Measurements from ENCODE around the gene ST8SIA4.
"Not testable (repeated sequence)": the region's sequence is repeated elsewhere in the genome, so short reads cannot be mapped to it uniquely, and the experiment has no call there.

ST8SIA4 gene

DNA sequence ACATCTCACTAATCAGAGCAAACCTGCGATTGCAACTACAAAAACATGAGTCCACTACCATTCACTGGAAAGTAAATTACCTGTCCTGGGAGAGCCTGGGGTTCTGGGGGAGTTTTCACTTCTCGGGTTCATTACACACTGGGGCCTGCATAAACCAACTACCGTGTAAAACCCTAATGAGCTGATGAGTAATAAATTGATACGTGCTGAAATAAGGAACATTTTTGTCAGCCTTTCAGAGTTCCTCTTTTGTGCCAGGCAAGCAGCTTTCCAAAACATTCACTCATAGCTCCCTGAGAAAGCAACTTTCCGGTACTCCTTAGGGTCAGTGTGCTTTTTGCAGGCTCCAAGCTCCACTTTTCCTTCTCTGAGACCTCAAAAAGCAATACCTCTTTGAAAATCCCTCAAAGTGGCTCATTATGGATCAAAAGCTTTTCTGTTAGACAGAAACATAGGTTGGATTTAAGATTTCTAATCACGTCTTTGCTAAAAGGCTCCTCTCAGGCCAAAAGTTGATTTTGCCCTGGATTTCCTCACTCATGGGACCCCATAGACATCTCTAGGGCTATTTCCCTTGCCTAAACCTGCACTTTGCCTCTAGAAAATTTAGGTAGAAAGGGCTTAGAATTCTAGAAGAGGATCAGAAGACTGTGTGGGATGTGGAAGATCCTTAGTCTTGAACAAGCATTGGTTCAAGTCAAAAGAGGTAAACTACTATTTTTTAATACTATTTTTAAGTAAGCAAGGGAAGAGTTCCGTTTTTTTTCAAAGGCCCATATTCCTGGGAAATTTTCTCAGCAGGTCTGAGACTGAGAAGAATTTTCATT, 74.8 kb downstream of the ST8SIA4 start:
- no peak for DNase-seq (ENCODE audit: low read depth in 2 of 2)

DNA sequence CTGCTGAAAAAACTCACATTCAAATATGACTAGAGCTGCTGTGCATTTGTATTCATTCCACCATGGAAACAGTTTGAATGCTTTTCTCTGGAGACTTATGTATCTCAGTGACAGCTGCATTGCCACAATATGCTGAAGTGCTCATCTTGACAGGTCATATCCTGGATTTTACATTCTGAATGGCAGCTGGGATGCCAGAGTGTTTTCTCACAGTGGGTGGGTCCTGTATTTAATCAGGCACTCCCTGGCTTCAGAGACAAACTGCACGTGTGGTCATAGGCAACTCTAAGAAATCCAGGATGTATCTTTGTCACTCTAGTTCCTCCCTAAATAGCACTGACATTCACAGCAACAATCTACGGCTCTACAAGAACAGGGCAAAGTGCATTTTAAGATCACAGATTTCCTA, 75.6 kb downstream of the ST8SIA4 start:
- no peak for DNase-seq (ENCODE audit: low read depth in 2 of 2)

DNA sequence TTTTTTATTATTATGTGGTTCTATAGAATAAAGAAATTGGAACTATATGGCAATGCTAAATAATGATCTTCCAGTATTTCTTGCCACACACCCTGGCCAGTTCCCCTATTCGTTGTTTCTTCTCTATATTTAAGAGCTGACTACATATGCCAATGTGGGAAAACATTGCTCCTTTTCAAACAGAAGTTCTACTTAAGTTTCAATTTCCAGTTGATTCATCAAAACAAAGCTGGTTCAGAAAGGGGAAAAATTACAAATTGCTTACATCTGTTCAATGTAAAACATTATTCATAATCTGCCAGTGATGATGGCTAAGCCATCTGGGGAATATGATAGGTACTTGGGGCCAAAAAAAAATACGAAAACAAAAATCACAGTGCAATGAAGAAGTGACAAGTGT, 76.9 kb downstream of the ST8SIA4 start:
- no peak for DNase-seq (ENCODE audit: low read depth in 2 of 2)

DNA sequence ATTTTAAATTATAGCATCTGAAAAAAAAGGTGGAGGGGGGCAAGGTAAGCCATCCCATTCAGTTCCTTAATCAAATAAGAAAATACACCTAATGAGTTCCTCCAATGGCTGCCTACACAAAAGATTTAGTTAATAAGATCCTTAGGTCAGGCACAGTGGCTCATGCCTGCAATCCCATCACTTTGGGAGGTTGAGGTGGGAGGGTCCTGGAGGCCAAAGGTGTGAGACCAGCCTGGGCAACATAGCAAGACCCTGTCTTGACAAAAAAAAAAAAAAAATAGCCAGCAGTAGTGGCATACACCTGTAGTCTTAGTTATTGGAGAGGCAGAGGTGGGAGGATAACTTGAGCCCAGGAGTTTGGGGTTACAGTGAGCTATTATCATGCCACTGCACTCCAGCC, 78.4 kb downstream of the ST8SIA4 start:
- DNase-seq (ENCODE audit: low read depth in 2 of 2) = no peak

DNA sequence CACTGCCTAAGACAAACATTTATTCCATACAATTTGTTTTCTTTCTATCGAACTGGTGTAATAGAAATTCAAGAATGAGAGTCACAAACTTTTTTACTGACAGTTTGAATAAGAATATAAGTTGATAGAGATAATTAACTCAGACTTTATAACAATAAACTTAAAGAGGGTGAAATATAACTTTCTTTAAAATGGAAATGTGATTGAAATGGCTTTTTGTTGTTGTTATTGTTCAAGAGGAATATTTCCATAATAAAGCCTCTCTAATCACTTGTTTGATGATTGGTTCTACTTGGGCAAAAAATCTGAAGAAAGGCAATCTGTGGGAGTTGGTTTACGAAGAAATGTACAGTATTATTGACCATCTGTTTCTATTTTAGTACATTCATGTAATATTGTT, 79.3 kb downstream of the ST8SIA4 start:
- no peak for DNase-seq (ENCODE audit: low read depth in 2 of 2)

DNA sequence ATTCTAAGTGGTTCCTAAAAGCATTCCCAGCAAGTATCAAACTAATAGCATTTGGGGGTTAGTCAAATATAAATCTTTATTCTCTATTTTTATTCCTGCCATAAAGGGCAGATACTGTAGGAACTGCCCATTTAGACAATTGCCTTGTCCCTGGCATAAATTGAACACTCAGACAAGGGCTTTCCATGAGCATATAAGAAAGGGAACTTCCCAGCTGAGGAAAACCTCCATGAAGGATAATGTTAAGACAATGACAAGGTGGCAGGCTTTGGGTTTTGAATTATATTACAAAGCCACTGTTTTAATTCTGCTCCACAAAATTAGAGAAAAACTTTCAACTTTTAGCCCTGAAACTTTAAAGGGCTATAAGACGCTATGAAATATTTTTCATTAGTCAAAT, 81.3 kb downstream of the ST8SIA4 start:
- no peak for DNase-seq (ENCODE audit: low read depth in 2 of 2)

DNA sequence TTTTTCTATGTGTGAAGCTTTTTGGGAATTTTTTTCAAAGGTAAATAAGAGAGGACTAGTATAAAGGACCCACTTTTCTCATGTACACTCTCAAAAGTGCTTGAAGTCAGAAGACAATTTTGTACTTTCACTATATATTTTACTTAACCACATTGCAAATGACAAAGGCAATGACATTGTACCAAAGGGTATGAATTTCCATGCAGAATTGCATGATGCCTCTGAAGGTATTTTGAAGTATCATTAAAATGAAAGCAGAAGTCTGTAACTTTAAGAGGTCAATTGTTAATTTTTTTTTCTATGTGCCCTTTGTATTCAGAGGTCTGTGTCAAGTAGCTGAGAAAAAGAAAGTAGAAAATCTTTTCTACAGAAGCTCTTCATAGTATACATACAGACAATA, 84.7 kb downstream of the ST8SIA4 start:
- DNase-seq (ENCODE audit: low read depth in 2 of 2) = no peak

DNA sequence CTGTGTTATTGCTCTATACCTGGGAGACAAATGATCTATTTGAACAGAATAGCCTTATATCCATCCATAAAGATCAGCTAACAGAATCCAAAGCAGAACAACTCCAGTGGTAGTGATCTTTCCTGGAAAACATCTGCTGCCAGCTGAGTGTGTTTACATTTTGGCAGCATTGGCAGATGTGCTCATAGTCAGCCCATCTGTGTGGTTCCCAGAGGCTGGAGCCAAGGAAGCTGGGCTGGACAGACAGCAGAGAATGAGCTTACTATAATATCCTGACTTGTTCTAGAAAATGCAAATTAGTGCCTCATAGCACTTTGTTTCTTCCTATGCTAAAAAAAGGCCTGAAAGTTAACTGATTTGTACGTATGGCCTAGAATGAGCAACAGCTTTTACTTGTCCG, 99.7 kb downstream of the ST8SIA4 start:
- no peak for DNase-seq (ENCODE audit: low read depth in 2 of 2)

DNA sequence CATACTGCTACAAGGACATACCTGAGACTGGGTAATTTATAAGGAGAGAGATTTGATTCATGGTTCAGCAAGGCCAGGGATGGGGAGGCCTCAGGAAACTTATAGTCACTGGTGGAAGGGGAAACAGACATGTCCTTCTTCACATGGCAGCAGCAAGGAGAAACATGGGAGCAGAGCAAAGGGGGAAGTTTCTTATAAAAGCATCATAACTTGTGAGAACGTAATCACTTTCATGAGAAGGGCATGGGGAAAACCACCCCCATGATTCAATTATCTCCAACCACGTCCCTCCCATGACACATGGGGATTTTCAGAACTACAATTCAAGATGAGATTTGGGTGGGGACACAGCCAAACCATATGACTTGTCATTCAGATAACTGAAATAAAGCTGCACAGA, 100.9 kb downstream of the ST8SIA4 start:
- DNase-seq (ENCODE audit: low read depth in 2 of 2) = no peak

DNA sequence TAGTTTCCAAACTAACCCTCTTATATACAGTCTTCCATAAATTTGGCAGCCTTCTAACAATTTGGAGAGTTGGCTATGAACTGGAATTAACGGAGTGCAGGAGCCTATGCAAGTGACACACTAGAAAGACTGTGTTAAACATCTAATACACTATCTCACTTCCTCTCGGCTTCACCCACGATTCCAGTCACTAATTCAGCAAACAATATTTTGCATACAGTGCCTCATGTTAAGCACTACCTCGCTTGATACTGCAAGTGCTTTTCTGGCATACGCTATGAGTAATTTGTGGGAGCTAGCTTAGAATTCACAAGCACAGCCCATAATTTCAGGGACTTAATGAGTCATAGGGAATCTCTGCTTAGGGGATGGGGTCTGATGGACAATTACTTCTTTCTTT, 102.5 kb downstream of the ST8SIA4 start:
- no peak for DNase-seq (ENCODE audit: low read depth in 2 of 2)

DNA sequence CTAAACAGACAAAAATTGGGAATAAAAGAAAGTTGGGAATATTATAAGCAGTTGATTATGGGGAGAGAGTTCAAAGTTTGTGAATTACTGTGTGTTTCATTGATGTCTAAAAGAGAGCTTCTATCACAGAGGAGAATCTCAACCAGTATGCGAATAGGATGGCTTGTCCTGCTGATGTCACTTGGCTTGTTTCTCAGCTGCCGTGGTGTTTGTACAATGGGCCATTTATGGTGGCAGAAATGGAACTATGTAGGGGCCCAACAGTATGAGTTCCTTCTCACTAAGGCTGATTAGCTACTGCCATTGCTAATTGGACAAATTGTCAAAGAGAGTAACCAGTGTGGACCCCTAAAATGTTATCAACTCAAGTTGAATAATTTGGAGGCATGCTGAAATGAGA, 103.9 kb downstream of the ST8SIA4 start:
- no peak for DNase-seq (ENCODE audit: low read depth in 2 of 2)

DNA sequence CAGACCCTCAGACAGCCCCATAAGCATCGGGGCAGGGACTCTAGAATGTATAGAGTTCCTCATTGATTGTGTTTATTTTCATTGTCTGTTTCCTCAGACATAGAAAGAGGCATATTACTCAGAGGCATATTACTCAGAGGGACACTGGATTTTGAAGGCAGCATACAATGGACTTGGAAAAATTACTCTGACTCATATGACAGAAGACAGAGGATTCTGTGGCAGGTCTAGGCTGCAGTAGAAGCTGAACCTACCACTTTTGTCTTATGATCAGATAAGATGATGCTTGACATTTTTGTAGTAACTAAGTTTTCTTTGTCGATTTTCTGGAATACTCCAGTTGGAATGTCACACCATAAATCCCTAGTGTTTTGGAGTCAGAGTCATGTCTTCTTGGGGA, 105.2 kb downstream of the ST8SIA4 start:
- DNase-seq (ENCODE audit: low read depth in 2 of 2) = no peak

DNA sequence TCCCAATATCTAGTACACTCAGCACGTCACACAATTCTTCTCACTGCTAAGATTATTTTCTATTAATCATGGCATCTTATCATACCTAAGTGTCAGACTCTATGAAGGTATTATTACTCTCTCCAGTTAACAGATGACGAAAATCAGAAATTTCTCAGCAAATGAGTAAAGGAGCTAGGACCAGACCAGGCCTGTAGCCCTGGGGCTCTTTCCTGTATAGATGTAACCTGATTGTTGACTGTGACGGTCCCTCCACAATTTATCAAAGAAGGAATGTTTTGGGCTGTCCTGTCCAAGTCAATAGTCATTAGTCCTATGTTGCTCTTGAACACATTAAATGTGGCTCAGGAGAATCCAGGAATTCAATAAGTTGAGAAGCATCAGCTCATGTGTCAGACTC, 106.2 kb downstream of the ST8SIA4 start:
- DNase-seq (ENCODE audit: low read depth in 2 of 2) = no peak

DNA sequence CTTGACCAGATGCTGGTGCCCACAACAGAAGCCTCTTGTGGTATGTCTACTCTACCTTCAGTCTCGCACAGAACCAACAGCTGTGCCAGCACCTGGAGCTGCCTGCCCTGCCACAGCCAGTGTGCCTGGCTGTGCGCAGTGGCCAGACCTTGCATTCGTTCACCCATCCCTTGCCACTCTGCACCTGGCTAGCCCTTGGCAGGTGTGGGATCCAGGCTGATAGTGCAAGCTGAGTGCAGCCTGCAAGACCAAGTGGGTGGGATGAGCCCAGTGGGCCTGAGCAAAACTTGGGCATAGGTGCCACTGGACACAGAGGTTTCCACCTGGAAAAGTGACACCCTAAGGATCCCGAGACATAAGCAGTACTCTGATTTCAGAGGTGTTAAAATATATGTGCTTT, 108.2 kb downstream of the ST8SIA4 start:
- DNase-seq (ENCODE audit: low read depth in 2 of 2) = no peak

DNA sequence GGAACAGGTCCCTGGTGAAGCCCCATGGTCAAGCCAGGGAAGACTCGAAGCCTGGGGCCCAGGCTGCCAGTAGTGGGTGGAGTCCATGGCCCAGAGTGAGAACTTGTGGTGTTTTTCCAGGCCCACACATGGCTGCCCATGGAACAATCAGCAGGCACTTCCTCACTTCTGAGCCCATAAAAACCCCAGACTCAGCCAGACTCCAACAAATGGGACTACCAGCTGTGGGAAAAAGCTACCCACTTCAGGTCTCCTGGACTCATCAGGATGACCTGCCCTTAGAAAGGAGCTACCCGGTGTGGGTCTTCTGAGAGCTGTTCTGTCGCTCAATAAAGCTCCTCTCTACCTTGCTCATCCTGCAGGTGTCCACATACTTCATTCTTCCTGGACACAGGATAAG, 108.9 kb downstream of the ST8SIA4 start:
- DNase-seq (ENCODE audit: low read depth in 2 of 2) = no peak

DNA sequence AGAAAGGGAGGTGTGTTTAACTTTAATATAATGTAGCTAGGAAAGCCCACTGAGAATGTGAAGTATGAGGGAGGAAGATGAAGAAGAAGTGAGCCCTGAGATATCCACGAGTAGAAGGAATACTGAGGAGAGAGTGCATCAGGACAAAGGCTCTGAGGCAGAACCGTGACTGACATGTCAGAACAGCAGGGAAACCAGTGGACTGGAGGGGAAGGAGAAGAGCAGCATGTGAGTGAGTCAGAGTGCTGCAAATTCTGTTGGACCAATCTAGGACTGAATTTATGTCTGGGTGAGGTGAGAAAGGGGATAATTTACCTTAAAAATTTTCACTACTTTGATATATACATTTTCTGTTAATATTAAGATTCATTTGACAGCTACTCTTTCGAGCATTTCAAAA, 110.3 kb downstream of the ST8SIA4 start:
- no peak for DNase-seq (ENCODE audit: low read depth in 2 of 2)

DNA sequence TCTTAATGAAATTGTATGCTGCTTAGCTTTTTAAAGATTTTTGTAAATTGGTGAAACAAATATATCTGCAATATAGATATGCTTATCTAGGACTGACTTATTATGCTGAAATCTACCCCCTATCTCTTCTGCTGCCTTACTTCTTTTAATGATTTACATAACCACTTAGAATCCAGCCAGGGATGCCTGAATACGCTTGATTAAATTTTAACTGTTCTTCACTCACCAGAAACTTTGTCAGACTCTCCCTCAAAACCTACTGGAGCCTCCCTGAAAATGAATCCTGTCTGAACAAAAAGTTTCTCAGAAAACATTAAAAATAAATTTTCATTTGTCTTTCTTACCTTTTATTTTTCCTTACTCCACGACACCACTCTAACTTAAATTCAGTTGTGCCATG, 111.7 kb downstream of the ST8SIA4 start:
- no peak for DNase-seq (ENCODE audit: low read depth in 2 of 2)

DNA sequence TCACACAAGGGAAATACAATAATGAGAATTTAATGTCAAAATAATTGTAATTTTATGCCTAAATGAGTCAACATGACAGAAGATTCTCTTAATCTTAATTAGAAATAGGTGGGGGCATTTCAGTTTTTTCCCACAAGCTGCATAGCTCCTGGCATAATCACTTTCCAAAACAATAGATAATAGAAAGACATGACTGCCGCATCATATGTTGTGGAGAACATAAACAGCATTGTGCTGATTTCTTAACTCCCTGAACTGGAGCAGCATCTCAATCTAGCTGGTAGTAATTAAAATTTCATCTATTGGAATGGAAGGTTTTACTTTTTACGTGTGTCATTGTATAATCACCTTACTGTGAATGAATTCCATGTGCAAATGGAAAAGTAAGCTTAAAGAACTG, 112.1 kb downstream of the ST8SIA4 start:
- no peak for DNase-seq (ENCODE audit: low read depth in 2 of 2)

DNA sequence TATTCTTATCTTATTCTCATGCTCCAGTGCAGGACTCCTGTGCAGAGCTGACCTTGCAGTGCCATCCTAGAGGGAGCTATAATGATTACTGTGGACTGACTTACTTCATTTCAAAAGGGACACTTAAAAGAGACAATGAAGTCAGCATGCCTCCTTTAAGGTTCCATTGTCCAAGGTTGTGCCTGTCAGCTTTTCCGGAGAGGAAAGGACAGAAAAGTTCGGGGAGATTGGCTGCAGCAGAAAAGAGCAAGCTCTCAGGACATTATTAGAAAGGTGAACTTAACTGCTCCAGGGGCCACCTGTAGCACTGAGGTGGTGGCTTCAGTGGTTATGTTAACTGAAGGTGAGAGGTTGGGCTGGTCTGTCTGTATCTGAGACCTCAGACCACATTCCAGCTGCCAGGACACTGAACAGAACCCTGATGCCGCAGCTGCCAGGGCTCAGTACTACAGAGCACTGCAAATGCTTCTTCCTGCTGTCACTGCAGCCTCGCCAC, 112.9 kb downstream of the ST8SIA4 start:
- no peak for DNase-seq (ENCODE audit: low read depth in 2 of 2)

DNA sequence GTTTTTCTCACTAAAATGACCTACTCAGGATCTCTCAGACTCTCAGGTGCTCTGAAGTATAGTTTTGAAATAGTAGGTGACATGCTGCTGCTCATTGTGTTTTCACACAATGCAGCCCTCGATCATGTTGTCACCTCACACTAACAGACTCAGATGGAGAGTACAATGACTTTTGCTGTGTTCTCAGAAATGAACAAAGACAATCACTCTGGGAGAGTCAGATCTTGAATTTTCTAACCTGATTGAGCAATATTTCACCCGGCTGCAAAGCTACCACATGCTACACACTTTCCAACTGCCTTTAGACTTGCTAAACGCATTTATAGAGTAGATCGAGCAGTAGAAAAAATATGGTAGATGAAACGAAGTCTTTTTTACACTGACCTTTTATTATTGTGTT, 113.4 kb downstream of the ST8SIA4 start:
- no peak for DNase-seq (ENCODE audit: low read depth in 2 of 2)

DNA sequence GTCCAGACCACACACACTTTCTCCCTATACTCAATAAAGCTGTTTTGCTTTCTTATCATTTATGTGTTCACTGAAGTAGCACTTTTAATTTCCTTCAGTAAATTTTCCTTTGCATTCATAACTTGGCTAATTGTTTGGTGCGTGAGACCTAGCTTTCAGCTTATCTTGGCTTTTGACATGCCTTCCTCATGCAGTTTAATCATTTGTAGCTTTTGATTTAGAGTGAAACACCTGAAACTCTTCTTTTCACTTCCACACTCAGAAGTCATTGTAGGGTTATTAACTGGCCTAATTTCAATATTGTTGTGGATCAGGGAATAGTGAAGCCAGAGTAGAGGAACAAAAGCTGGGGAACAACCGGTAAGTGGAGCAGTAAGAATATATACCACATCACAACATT, 114.7 kb downstream of the ST8SIA4 start:
- DNase-seq (ENCODE audit: low read depth in 2 of 2) = no peak

DNA sequence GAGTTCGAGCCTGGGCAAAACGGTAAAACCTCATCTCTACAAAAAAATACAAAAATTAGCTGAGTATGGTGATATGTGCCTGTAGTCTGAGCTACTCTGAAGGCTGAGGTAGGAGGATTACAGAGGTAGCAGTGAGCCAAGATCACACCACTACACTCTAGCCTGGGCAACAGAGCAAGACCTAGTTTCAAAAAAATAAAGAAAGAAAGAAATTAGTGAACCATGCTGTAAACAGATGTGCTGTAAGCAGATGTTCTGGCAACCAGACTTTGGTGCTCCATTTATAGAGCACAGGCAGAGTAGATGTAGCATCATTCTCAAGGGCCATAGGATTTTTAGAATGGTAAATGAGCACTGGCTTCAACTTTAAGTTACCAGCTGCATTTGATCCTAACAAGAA, 115.4 kb downstream of the ST8SIA4 start:
- DNase-seq (ENCODE audit: low read depth in 2 of 2) = no peak

DNA sequence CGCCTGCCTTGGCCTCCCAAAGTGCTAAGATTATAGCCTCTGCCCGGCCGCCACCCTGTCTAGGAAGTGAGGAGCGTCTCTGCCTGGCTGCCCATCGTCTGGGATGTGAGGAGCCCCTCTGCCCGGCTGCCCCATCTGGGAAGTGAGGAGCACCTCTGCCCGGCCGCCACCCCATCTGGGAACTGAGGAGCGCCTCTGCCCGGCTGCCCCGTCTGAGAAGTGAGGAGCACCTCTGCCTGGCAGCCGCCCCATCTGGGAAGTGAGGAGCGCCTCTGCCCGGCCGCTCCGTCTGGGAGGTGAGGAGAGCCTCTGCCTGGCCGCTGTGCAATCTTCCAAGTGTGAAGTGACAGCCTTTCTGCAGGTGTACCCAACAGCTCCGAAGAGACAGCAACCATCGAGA, 117.5 kb downstream of the ST8SIA4 start:
- DNase-seq (ENCODE audit: low read depth in 2 of 2) = not testable (repeated sequence)

DNA sequence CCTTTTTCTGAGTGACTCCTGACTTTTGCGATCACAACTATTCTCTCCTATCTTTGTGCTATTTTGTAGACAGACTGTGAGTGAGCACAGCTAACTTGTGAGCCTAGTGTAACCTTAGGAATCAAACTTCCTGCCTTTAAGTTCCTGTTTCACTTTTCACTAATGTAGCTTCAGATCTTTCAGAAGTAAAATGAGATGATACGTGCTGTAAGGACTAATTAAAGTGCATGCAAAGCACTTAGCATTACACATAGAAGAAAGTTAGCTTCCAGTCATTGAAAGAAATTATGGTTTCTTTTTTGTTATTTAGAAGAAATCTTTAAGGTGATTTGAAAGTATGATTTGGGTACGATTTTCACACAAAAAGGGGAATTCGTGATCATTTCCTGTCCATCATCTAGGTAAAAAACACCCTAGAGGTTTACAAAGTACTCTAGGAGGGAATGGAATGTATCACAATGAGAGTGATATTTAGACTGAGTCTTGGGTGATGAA, 122.7 kb downstream of the ST8SIA4 start:
- DNase-seq (ENCODE audit: low read depth in 2 of 2) = no peak
